ENCODE results near the gene PAK1IP1. TPM values are rescaled to one million over a fixed set of nuclear protein-coding genes. Genes with fewer than 3 reads are reported as not detected.
"Not testable (repeated sequence)": the region's sequence is repeated elsewhere in the genome, so short reads cannot be mapped to it uniquely, and the experiment has no call there.

Gene PAK1IP1
- total RNA-seq, 1 experiment from 2014 or later, result 35.4 TPM

GRCh38 chr6:10720265-10720959 is 25.6 kb downstream of the PAK1IP1 start:
- peak; percentile 50 to 56 for DNase-seq (ENCODE audit: low read depth in 1 of 2, low spot score in 2 of 2)
- no peaks in the 10 kb centered on the region for H3K27me3 ChIP-seq (replicated peaks)
- H3K36me3 ChIP-seq, result peaks cover 16% of the 10 kb centered on the region
- no peaks in the 10 kb centered on the region; the same call in none of the 2 replicates for H3K9me3 ChIP-seq (replicated peaks)
- peak overlapping the region; percentile 54 for H3K4me3 ChIP-seq
- H3K27ac ChIP-seq, result peak overlapping the region; percentile 69
- H3K4me1 ChIP-seq (replicated peaks), result peaks cover 31% of the 10 kb centered on the region

GRCh38 chr6:10720960-10721849 is 26.4 kb downstream of the PAK1IP1 start:
- H3K4me1 ChIP-seq (replicated peaks), result peaks cover 31% of the 10 kb centered on the region
- H3K27me3 ChIP-seq (replicated peaks); H3K9me3 ChIP-seq (replicated peaks); DNase-seq (ENCODE audit: low read depth in 1 of 2, low spot score in 2 of 2); H3K27ac ChIP-seq: not testable (repeated sequence)
- peaks cover 24% of the 10 kb centered on the region for H3K36me3 ChIP-seq
- H3K4me3 ChIP-seq, result peak overlapping the region; percentile 54

- Histone ChIP-seq H3K36me3 (peaks cover 30% of the 10 kb centered on the region), H3K27ac (peak overlapping the region; percentile 51), H3K9me3 (replicated peaks) (no peaks in the 10 kb centered on the region; the same call in none of the 2 replicates), H3K4me1 (replicated peaks) (peaks cover 31% of the 10 kb centered on the region), H3K27me3 (replicated peaks) (no peaks in the 10 kb centered on the region), H3K4me3 (peak overlapping the region; percentile 55)
- DNase-seq (ENCODE audit: low read depth in 1 of 2, low spot score in 2 of 2), result no peak
Measured at GRCh38 chr6:10721850-10722569, 27.2 kb downstream of the PAK1IP1 start.

GRCh38 chr6:10722570-10722819 is 27.7 kb downstream of the PAK1IP1 start:
- Histone ChIP-seq H3K36me3 (peaks cover 35% of the 10 kb centered on the region), H3K9me3 (replicated peaks) (no peaks in the 10 kb centered on the region; the same call in none of the 2 replicates), H3K27me3 (replicated peaks) (no peaks in the 10 kb centered on the region), H3K27ac (peak overlapping the region; percentile 51), H3K4me3 (peak overlapping the region; percentile 55), H3K4me1 (replicated peaks) (peaks cover 31% of the 10 kb centered on the region)
- DNase-seq (ENCODE audit: low read depth in 1 of 2, low spot score in 2 of 2), result no peak

GRCh38 chr6:10722820-10723566 is 28.2 kb downstream of the PAK1IP1 start, which contains the start of gene TMEM14C:
Gene TMEM14C (plus strand): TSS chr6:10723070. CDS start chr6:10724614, 1,544 bp downstream.
- Histone ChIP-seq H3K27me3 (replicated peaks) (no peaks in the 10 kb centered on the region), H3K36me3 (peaks cover 40% of the 10 kb centered on the region), H3K9me3 (replicated peaks) (no peaks in the 10 kb centered on the region; the same call in none of the 2 replicates), H3K4me1 (replicated peaks) (peaks cover 31% of the 10 kb centered on the region), H3K4me3 (peak within 1 kb of the TSS; percentile 55), H3K27ac (peak within 1 kb of the TSS; percentile 76)
- peak; percentile 95 to 100 for DNase-seq (ENCODE audit: low read depth in 1 of 2, low spot score in 2 of 2)

GRCh38 chr6:10723567-10723881 is 28.8 kb downstream of the PAK1IP1 start:
- Histone ChIP-seq H3K4me1 (replicated peaks) (peaks cover 31% of the 10 kb centered on the region), H3K27ac (peak overlapping the region; percentile 76), H3K4me3 (peak overlapping the region; percentile 55), H3K9me3 (replicated peaks) (no peaks in the 10 kb centered on the region; the same call in none of the 2 replicates), H3K27me3 (replicated peaks) (no peaks in the 10 kb centered on the region), H3K36me3 (peaks cover 45% of the 10 kb centered on the region)
- no peak for DNase-seq (ENCODE audit: low read depth in 1 of 2, low spot score in 2 of 2)

- Histone ChIP-seq H3K4me1 (replicated peaks) (peaks cover 27% of the 10 kb centered on the region), H3K27ac (no peak overlapping the region), H3K9me3 (replicated peaks) (no peaks in the 10 kb centered on the region; the same call in 1 of the 2 replicates), H3K27me3 (replicated peaks) (no peaks in the 10 kb centered on the region), H3K4me3 (no peak overlapping the region), H3K36me3 (peaks cover 60% of the 10 kb centered on the region)
- no peak for DNase-seq (ENCODE audit: low read depth in 1 of 2, low spot score in 2 of 2)
Measured at GRCh38 chr6:10725044-10725443, 30.3 kb downstream of the PAK1IP1 start.

- Histone ChIP-seq H3K27me3 (replicated peaks) (no peaks in the 10 kb centered on the region), H3K4me3 (no peak overlapping the region), H3K27ac (no peak overlapping the region), H3K36me3 (peaks cover 67% of the 10 kb centered on the region), H3K9me3 (replicated peaks) (no peaks in the 10 kb centered on the region), H3K4me1 (replicated peaks) (peaks cover 22% of the 10 kb centered on the region)
- DNase-seq (ENCODE audit: low read depth in 1 of 2, low spot score in 2 of 2), result no peak
Measured at GRCh38 chr6:10725716-10726115, 30.9 kb downstream of the PAK1IP1 start.

- peaks cover 20% of the 10 kb centered on the region for H3K4me1 ChIP-seq (replicated peaks)
- peaks cover 81% of the 10 kb centered on the region for H3K36me3 ChIP-seq
- no peak overlapping the region for H3K4me3 ChIP-seq
Measured at GRCh38 chr6:10730254-10730653, 35.5 kb downstream of the PAK1IP1 start.

GRCh38 chr6:10733151-10733715 is 38.5 kb downstream of the PAK1IP1 start:
- DNase-seq (ENCODE audit: low read depth in 1 of 2, low spot score in 2 of 2), result peak in 1 of 2 experiments; percentile 38
- H3K9me3 ChIP-seq (replicated peaks), result no peaks in the 10 kb centered on the region
- H3K4me3 ChIP-seq, result no peak overlapping the region
- H3K36me3 ChIP-seq, result peaks cover 53% of the 10 kb centered on the region
- H3K27ac ChIP-seq, result peak overlapping the region; percentile 85
- no peaks in the 10 kb centered on the region for H3K27me3 ChIP-seq (replicated peaks)
- H3K4me1 ChIP-seq (replicated peaks), result peaks cover 30% of the 10 kb centered on the region

More at GRCh38 chr6:10730254-10730653, 35.5 kb downstream of the PAK1IP1 start:
- Histone ChIP-seq H3K9me3 (replicated peaks) (no peaks in the 10 kb centered on the region), H3K27me3 (replicated peaks) (no peaks in the 10 kb centered on the region), H3K27ac (no peak overlapping the region)
- peak in 1 of 2 experiments; percentile 9 for DNase-seq (ENCODE audit: low read depth in 1 of 2, low spot score in 2 of 2)

- peak overlapping the region; percentile 85 for H3K27ac ChIP-seq
- no peaks in the 10 kb centered on the region for H3K9me3 ChIP-seq (replicated peaks)
- no peaks in the 10 kb centered on the region for H3K27me3 ChIP-seq (replicated peaks)
- no peak for DNase-seq (ENCODE audit: low read depth in 1 of 2, low spot score in 2 of 2)
- no peak overlapping the region for H3K4me3 ChIP-seq
- H3K4me1 ChIP-seq (replicated peaks), result peaks cover 30% of the 10 kb centered on the region
- peaks cover 47% of the 10 kb centered on the region for H3K36me3 ChIP-seq
Measured at GRCh38 chr6:10733863-10734262, 39.1 kb downstream of the PAK1IP1 start.

- no peak for DNase-seq (ENCODE audit: low read depth in 1 of 2, low spot score in 2 of 2)
- H3K4me3 ChIP-seq, result no peak overlapping the region
- H3K27me3 ChIP-seq (replicated peaks), result no peaks in the 10 kb centered on the region
- H3K27ac ChIP-seq, result no peak overlapping the region
- H3K36me3 ChIP-seq, result peaks cover 26% of the 10 kb centered on the region
- peaks cover 44% of the 10 kb centered on the region for H3K4me1 ChIP-seq (replicated peaks)
- no peaks in the 10 kb centered on the region for H3K9me3 ChIP-seq (replicated peaks)
Measured at GRCh38 chr6:10736731-10737130, 42.0 kb downstream of the PAK1IP1 start.

GRCh38 chr6:10740061-10740460 is 45.3 kb downstream of the PAK1IP1 start:
- DNase-seq (ENCODE audit: low read depth in 1 of 2, low spot score in 2 of 2), result peak; percentile 59 to 60
- Histone ChIP-seq H3K27me3 (replicated peaks) (no peaks in the 10 kb centered on the region), H3K9me3 (replicated peaks) (no peaks in the 10 kb centered on the region), H3K4me3 (no peak overlapping the region), H3K36me3 (peaks cover 13% of the 10 kb centered on the region), H3K27ac (0 out of 2 replicates have a peak overlapping the region, but pooled peaks have one; percentile 33), H3K4me1 (replicated peaks) (peaks cover 26% of the 10 kb centered on the region)
